C1 segment of cervical spinal cord (tissue), 14 donors: ENCODE data around the gene CDC14B.
A peak's percentile ranks its signal among the peaks of the same experiment; 100 is the strongest.
"Not testable (repeated sequence)": the region's sequence is repeated elsewhere in the genome, so short reads cannot be mapped to it uniquely, and the experiment has no call there.

Experiments
- DNase-seq, 14 donors: peaks; one replicate each; lab custom pipeline; 2025; lab: John Stamatoyannopoulos, UW

CDC14B gene

GRCh38 chr9:96619491-96620180 lies at the start of gene CDC14B:
TSS of gene CDC14B (minus strand) at chr9:96619843. CDS start at chr9:96619378, 465 bp downstream.
- DNase-seq, result peak; percentile 11 to 84 (median 64)

- no peak for DNase-seq
Measured at GRCh38 chr9:96668868-96669534, 49.4 kb upstream of the CDC14B start.

GRCh38 chr9:96667363-96667728 lies 47.7 kb upstream of the CDC14B start:
- DNase-seq, result no peak

- peak in 1 of 14 donors; percentile 6 for DNase-seq
Measured at GRCh38 chr9:96666653-96667362, 47.2 kb upstream of the CDC14B start.

- DNase-seq, result no peak
Measured at GRCh38 chr9:96665789-96666188, 46.1 kb upstream of the CDC14B start.

- DNase-seq, result no peak
Measured at GRCh38 chr9:96663506-96664120, 44.0 kb upstream of the CDC14B start.

- no peak for DNase-seq
Measured at GRCh38 chr9:96661711-96662110, 42.1 kb upstream of the CDC14B start.

- no peak for DNase-seq
Measured at GRCh38 chr9:96660692-96661248, 41.1 kb upstream of the CDC14B start.

- DNase-seq, result peak in 13 of 14 donors; percentile 23 to 87 (median 64)
Measured at GRCh38 chr9:96655198-96655851, 35.7 kb upstream of the CDC14B start, which contains the start of gene PRXL2C. TSS of gene PRXL2C (minus strand) at chr9:96655317. CDS start at chr9:96655281, 36 bp downstream.

- peak; percentile 35 to 87 (median 68) for DNase-seq
Measured at GRCh38 chr9:96654450-96655197, 35.0 kb upstream of the CDC14B start.

GRCh38 chr9:96651626-96652025 lies 32.0 kb upstream of the CDC14B start:
- no peak for DNase-seq

GRCh38 chr9:96649620-96650324 lies 30.1 kb upstream of the CDC14B start:
- no peak for DNase-seq

- DNase-seq, result no peak
Measured at GRCh38 chr9:96646081-96646991, 26.7 kb upstream of the CDC14B start.

- no peak for DNase-seq
Measured at GRCh38 chr9:96644137-96644536, 24.5 kb upstream of the CDC14B start.

GRCh38 chr9:96641514-96641913 lies 21.9 kb upstream of the CDC14B start:
- DNase-seq, result no peak

GRCh38 chr9:96638606-96639364 lies 19.1 kb upstream of the CDC14B start:
- no peak for DNase-seq

GRCh38 chr9:96636368-96636767 lies 16.7 kb upstream of the CDC14B start:
- no peak for DNase-seq

GRCh38 chr9:96633579-96633978 lies 13.9 kb upstream of the CDC14B start:
- DNase-seq, result not testable (repeated sequence)
